Erythroblast (primary cell): ENCODE measurements around the gene BBS9.
"Not testable (repeated sequence)": the region's sequence is repeated elsewhere in the genome, so short reads cannot be mapped to it uniquely, and the experiment has no call there.

Experiments
- DNase-seq, 2 experiments: peaks; one replicate each; lab custom pipeline; 2025; lab: John Stamatoyannopoulos, UW
- GATA1 ChIP-seq: IDR thresholded peaks from 2 replicates; pipeline ENCODE4 v1.6.1; 2011; ENCODE audit warnings: low read depth, mild to moderate bottlenecking, control low read depth, low read length, moderate library complexity
- POLR2A ChIP-seq: IDR thresholded peaks from 2 replicates; pipeline ENCODE4 v1.6.1; 2011; ENCODE audit warnings: mild to moderate bottlenecking, low read length

The BBS9 gene

GRCh38 chr7:33448035-33448434 lies 318.7 kb downstream of the BBS9 start:
- DNase-seq, result no peak
- TF ChIP-seq POLR2A (no peak), GATA1 (no peak)

DNA sequence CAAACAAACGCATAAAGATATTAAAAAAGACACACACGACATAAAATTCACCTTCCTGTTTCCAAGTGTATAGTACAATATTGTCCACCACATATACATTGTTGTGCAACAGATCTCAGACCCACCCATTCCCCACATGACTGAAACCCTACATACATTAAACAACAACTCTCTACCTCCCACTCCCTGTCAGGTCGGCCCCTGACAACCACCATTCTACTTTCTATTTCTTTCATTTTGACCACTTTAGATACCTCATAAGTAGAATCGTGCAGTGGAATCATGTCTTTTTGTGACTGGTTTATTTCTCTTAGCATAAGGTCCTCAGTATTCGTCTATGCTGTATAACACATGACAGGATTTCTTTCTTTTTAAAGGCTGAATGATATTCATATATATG lies 320.5 kb downstream of the BBS9 start:
- TF ChIP-seq POLR2A (no peak), GATA1 (no peak)
- DNase-seq, result no peak

DNA sequence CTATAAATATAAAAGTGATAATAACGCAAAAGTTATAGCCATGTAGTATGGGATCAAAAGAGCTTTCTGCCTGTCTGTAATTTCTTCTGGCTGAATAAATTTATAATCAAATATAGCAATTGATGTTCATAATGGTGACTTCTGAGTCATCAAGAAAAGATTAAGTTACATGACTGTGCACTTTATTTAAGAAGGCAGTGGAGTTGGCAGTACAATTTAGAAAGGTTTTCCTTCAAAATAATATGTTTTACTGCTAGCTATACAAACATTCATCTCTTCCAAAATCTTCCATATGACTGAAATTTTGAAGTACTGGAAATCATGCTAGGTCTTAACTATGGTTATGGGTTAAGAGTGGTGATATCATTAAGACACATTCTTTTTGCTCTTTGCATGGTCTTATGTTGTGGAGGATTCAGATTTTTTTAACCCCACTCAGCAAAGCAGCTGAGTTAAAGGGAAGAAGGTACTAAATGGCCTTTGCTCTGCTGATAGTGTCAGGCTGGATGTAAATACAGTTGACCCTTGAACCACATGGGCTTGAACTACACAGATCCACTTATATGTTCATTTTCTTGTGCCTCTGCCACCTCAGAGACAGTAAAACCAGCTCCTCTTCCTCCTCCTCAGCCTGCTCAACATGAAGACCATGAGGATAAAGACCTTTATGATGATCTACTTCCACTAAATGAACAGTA lies 323.6 kb downstream of the BBS9 start:
- no peak for DNase-seq
- TF ChIP-seq GATA1 (no peak), POLR2A (no peak)

DNA sequence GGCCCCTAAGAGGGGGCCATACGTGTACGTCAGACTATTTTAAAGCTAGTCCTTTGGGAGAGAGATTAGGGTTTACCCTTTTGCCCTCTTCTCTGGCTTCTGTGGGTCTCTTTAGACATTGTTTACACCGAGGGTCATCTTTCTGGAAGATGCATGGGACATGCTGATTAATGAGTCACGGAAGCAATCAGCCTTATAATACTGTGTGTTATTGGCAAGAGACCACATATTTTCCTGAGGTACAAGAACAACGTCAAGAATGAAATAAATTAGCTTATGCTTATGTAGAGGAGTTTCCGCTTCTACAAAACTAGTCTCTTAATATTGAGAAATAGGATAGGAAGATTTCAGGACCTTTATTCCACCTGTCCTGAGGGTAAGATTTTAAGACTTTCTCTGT lies 327.7 kb downstream of the BBS9 start:
- TF ChIP-seq POLR2A, result no peak
- TF ChIP-seq GATA1, result no peak
- no peak for DNase-seq

DNA sequence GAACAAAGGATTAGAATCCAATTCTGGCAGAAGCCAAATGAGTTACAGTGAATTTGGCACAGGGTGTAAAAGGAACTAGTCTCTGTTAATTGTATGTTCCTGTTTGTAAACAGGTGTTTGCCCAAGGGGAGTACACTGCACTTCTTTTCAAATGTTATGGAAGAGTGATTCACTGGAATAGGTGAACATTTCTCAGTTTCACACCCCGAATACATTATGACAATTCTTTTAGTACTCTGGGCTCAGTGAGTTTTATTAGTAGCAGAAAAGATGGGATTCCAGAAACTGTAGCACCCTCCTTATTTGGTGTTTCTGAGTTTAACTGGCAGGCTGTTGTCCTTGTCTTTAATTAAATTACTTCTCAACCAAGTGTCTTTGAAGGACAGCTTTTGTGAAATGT lies 329.2 kb downstream of the BBS9 start:
- TF ChIP-seq POLR2A, result no peak
- TF ChIP-seq GATA1, result no peak
- no peak for DNase-seq

GRCh38 chr7:33459340-33459751 lies 330.0 kb downstream of the BBS9 start:
- peak in 1 of 2 experiments; percentile 4 for DNase-seq
- TF ChIP-seq POLR2A (no peak), GATA1 (no peak)

DNA sequence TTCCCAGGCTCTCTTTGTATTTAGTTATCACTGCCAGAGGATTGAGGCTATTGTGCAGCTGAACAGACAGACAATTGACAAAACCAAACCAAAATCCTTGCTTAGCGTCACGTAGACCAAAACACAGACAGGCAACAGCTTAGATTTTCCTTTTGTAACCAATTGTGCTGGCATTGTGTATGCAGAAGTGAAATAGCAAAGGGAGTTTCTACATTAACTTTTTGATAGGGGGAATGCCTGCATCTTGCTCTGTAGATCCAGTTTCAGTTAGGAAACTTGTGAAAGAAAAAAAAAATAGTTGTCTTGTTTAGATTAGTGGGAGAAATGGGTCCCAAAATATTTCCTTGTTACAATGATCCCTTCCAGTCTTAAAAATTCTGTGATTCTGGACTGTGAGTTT lies 333.8 kb downstream of the BBS9 start:
- TF ChIP-seq GATA1 (no peak), POLR2A (no peak)
- no peak for DNase-seq

GRCh38 chr7:33466203-33466602 lies 336.8 kb downstream of the BBS9 start:
- TF ChIP-seq POLR2A, result no peak
- no peak for TF ChIP-seq GATA1
- no peak for DNase-seq

- TF ChIP-seq POLR2A (no peak), GATA1 (no peak)
- DNase-seq, result no peak
These were observed 342.4 kb downstream of the BBS9 start for GRCh38 chr7:33471636-33472242.

DNA sequence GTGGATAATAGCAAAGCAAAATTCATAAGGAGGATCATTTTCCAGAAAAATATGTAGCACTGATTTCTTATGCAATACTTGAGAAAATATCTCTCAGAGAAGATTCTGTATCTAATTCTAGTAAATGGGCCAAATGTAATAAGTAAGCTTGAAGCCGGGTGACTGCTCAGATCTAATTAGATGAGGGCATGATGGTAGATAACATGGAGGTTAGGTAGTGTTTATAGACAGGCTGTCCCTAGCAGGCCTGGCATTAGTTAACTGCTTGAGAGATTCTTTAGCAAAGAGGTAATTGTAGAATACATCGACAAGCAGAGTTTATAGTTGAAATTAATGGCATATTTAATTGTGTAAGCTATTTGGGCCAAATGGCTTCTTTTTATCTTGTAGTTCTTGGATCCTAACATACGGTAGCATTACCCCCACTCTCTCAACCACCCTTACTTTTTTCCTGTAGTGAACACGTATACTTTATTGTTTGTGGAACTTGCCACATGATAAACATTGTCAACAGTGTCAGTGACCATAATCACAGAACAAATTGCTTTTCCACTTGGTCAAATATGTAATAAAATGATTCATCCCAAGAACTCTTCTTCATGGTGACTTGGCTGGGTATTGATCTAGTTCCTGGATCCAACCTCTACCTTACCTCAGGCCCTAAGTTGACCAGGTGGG lies 343.1 kb downstream of the BBS9 start:
- no peak for DNase-seq
- TF ChIP-seq POLR2A (no peak), GATA1 (no peak)

- no peak for TF ChIP-seq GATA1
- no peak for TF ChIP-seq POLR2A
- no peak for DNase-seq
These were observed 348.5 kb downstream of the BBS9 start for GRCh38 chr7:33477719-33478480.

- not testable (repeated sequence) for DNase-seq
These were observed 355.1 kb downstream of the BBS9 start for GRCh38 chr7:33484476-33484875.

DNA sequence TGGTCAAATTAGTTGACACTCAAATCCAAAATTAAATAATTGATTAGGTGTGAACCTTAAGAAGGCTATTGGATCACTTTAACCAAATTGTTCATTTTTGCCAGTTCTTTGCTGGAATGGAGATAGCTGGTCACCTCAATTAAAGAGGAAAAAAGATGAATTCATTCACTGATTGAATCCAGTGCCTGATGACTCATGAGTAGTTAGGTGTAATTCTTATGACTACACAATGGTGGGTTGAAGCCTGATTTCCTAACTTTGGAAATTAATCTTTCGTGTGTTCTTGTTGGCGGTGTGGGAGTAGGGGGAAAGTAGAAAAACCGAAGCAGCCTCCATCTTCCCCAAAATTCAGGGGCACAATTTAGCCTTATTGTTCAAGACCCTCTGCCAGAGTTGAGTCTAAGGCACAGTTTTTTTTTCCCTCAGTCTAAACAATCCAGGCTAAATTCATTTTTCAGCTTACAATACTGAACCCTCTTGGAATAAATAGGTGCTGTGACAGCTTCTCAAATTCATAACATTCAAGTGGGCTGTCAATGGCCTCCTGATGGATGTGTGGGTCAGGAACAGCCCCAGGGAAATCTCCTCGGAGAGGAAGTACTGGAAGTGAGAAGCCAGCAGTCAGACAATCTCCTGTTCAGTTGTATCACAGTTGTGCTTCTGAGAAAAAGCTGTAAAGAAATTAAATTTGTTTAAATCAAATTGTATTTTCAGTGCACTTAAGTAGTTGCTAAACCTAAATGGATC lies 356.6 kb downstream of the BBS9 start:
- TF ChIP-seq GATA1, result no peak
- no peak for TF ChIP-seq POLR2A
- DNase-seq, result no peak

GRCh38 chr7:33486633-33487032 lies 357.3 kb downstream of the BBS9 start:
- no peak for TF ChIP-seq POLR2A
- TF ChIP-seq GATA1, result no peak
- no peak for DNase-seq
